HCT116 (cell line): ENCODE results near the gene QKI. TPM values are rescaled to one million over a fixed set of nuclear protein-coding genes. Genes with fewer than 3 reads are reported as not detected.

Experiments used
- ATAC-seq: fragments of 200-7000 bp; cut with Tn5 transposase; 2 replicates; pipeline ENCODE4 v1.9.1; 2020; ENCODE audit warnings: mild to moderate bottlenecking, moderate library complexity
- BruUV-seq: library from RNA; stranded (reverse); fragments of 400-500 nt; replicated peaks from 2 replicates; lab custom pipeline; 2021; lab: Mats Ljungman, UMichigan
- CTCF ChIA-PET: fragments of 300-600 bp; sonication (Branson Sonifier 250); formaldehyde crosslinking; loops from one replicate; lab custom pipeline; 2021; ENCODE audit warnings: antibody characterized with exemption; lab: Charles Lee
- POLR2A ChIA-PET: fragments of 300-600, 350-600 bp; sonication (Branson Sonifier 250); formaldehyde crosslinking; loops from one replicate; lab custom pipeline; 2021; ENCODE audit warnings: antibody characterized with exemption; lab: Charles Lee
- RAD21 ChIA-PET, 2 experiments: fragments of 300-600 bp; sonication (Branson Sonifier 250); formaldehyde crosslinking; loops; one replicate each; lab custom pipeline; 2023; ENCODE audit warnings: low total read pairs in 2 of 2; ENCODE audit not compliant: uncharacterized antibody in 2 of 2, unreplicated experiment in 2 of 2, low non-redundant PET in 1 of 2; lab: Charles Lee
- DNase-seq: peaks from one replicate; pipeline ENCODE4 v3.0.0-alpha.2; 2010; ENCODE audit warnings: low read depth, low spot score
- H2AFZ ChIP-seq: fragments of 200-600 bp; shearing (Covaris generic), sonication (generic); 2 replicates; pipeline ENCODE4 v1.6.1; 2017; ENCODE audit warnings: low read depth, mixed run types, mixed read lengths, antibody characterized with exemption, low read length; ENCODE audit not compliant: poor library complexity, severe bottlenecking
- H3K27ac ChIP-seq: 2 replicates; pipeline ENCODE4 v1.5.1; 2012; ENCODE audit warnings: low read depth, low read length
- H3K27me3 ChIP-seq: fragments of 200-600 bp; sonication (generic); 2 replicates; pipeline ENCODE4 v1.6.1; 2016; ENCODE audit warnings: mixed run types, low read length, mixed read lengths; ENCODE audit not compliant: insufficient read depth
- H3K36me3 ChIP-seq, 2 experiments: fragments of 200-500 bp in 1 of 2; fragments of 200-600 bp in 1 of 2; sonication (Bioruptor generic) in 1 of 2; sonication (generic) in 1 of 2; 2 replicates each; pipeline versions ENCODE4 v1.5.1 to v1.6.1; 2014 to 2016; ENCODE audit warnings: low read length in 2 of 2, inconsistent platforms in 1 of 2, mixed read lengths in 1 of 2, mixed run types in 1 of 2; ENCODE audit not compliant: insufficient read depth in 2 of 2, control insufficient read depth in 1 of 2
- H3K4me1 ChIP-seq, 2 experiments: fragments of 200-600 bp in 1 of 2; sonication (generic) in 1 of 2; 2 replicates each; pipeline versions ENCODE4 v1.5.1 to v1.6.1; 2012 to 2017; ENCODE audit warnings: low read length in 2 of 2, inconsistent platforms in 1 of 2, mild to moderate bottlenecking in 1 of 2, mixed read lengths in 1 of 2, mixed run types in 1 of 2, moderate library complexity in 1 of 2; ENCODE audit not compliant: insufficient read depth in 2 of 2, control insufficient read depth in 1 of 2
- H3K4me2 ChIP-seq: fragments of 200-600 bp; sonication (generic); 2 replicates; pipeline ENCODE4 v1.6.1; 2017; ENCODE audit warnings: mixed run types, low read length, mixed read lengths
- H3K4me3 ChIP-seq, 2 experiments: fragments of 200-600 bp in 1 of 2; sonication (generic) in 1 of 2; replicated peaks in 1 of 2; 2 replicates each; pipeline ENCODE4 v1.5.1; 2011 to 2016; ENCODE audit warnings: low read length in 2 of 2, control low read depth in 1 of 2, low read depth in 1 of 2, mild to moderate bottlenecking in 1 of 2, mixed read lengths in 1 of 2, mixed run types in 1 of 2
- H3K79me2 ChIP-seq: fragments of 200-600 bp; sonication (generic); 2 replicates; pipeline ENCODE4 v1.6.1; 2017; ENCODE audit warnings: mild to moderate bottlenecking, mixed run types, low read length, moderate library complexity, mixed read lengths; ENCODE audit not compliant: insufficient read depth
- H3K9ac ChIP-seq: fragments of 200-600 bp; sonication (generic); 2 replicates; pipeline ENCODE4 v1.6.1; 2016; ENCODE audit warnings: low read length, mixed read lengths
- H3K9me2 ChIP-seq: fragments of 200-600 bp; sonication (generic), shearing (Covaris generic); 2 replicates; pipeline ENCODE4 v1.6.1; 2017; ENCODE audit warnings: mixed run types, mild to moderate bottlenecking, moderate library complexity; ENCODE audit not compliant: insufficient read depth
- H3K9me3 ChIP-seq, 2 experiments: fragments of 200-500 bp in 1 of 2; fragments of 200-600 bp in 1 of 2; sonication (Bioruptor generic) in 1 of 2; sonication (generic) in 1 of 2; 2 replicates each; pipeline ENCODE4 v1.6.1; 2014 to 2017; ENCODE audit warnings: low read length in 2 of 2, mixed read lengths in 2 of 2, inconsistent platforms in 1 of 2, low read depth in 1 of 2, mild to moderate bottlenecking in 1 of 2, mixed run types in 1 of 2, moderate library complexity in 1 of 2; ENCODE audit not compliant: control insufficient read depth in 1 of 2, insufficient read depth in 1 of 2
- H4K20me1 ChIP-seq: fragments of 200-600 bp; sonication (generic), shearing (Covaris generic); 2 replicates; pipeline ENCODE4 v1.6.1; 2017; ENCODE audit warnings: mixed run types, mild to moderate bottlenecking, moderate library complexity; ENCODE audit not compliant: insufficient read depth
- EGR1 ChIP-seq: IDR thresholded peaks from 2 replicates; pipeline ENCODE4 v1.6.1; 2012; ENCODE audit warnings: low read depth
- ELF1 ChIP-seq: IDR thresholded peaks from 2 replicates; pipeline ENCODE4 v1.6.1; 2012; ENCODE audit warnings: low read depth, borderline replicate concordance
- EZH2phosphoT487 ChIP-seq: fragments of 200-600 bp; IDR thresholded peaks from 2 replicates; pipeline ENCODE4 v1.6.1; 2018; ENCODE audit warnings: antibody characterized with exemption, borderline replicate concordance
- FOSL1 ChIP-seq: IDR thresholded peaks from 2 replicates; pipeline ENCODE4 v1.6.1; 2012; ENCODE audit warnings: low read depth
- JUND ChIP-seq: IDR thresholded peaks from 2 replicates; pipeline ENCODE4 v1.6.1; 2012
- MAX ChIP-seq: IDR thresholded peaks from 2 replicates; pipeline ENCODE4 v1.6.1; 2012
- POLR2A ChIP-seq: IDR thresholded peaks from 2 replicates; pipeline ENCODE4 v1.7.0; 2011; ENCODE audit warnings: borderline replicate concordance; ENCODE audit not compliant: insufficient read depth, insufficient read length; ENCODE audit errors: extremely low read depth
- TCF7L2 ChIP-seq: IDR thresholded peaks from 2 replicates; pipeline ENCODE4 v1.7.0; 2011; ENCODE audit warnings: borderline replicate concordance, inconsistent platforms; ENCODE audit not compliant: insufficient read depth, insufficient read length; ENCODE audit errors: extremely low read depth
- ZBTB33 ChIP-seq: IDR thresholded peaks from 2 replicates; pipeline ENCODE4 v1.6.1; 2011; ENCODE audit warnings: mild to moderate bottlenecking, low read length, moderate library complexity; ENCODE audit not compliant: insufficient replicate concordance; ENCODE audit errors: extremely low read depth
- ZNF274 ChIP-seq: fragments of 200-500 bp; sonication (Bioruptor generic); IDR thresholded peaks from 2 replicates; pipeline ENCODE4 v1.6.1; 2014; ENCODE audit warnings: mild to moderate bottlenecking, low read depth, low read length, inconsistent platforms
- intact Hi-C: fragments of 100-400 bp; cut with micrococcal nuclease; formaldehyde crosslinking; loops from 2 replicates; pipeline ENCODE4 v1.10.0; 2022
- total RNA-seq: library from RNA; stranded (reverse); gene quantifications from one replicate; pipeline ENCODE4 v1.2.1, GENCODE V29; 2021; ENCODE audit not compliant: unreplicated experiment

Gene QKI
- total RNA-seq, 1 experiment from 2014 or later = 35.3 TPM

GRCh38 chr6:163401039-163401885 lies 13.3 kb upstream of the QKI start:
- H3K9ac ChIP-seq = no peak overlapping the region
- H3K36me3 ChIP-seq = no peaks in the 10 kb centered on the region
- DNase-seq (no peak), ATAC-seq (no peak)
- H3K4me2 ChIP-seq = no peak overlapping the region
- RAD21 ChIA-PET = no interaction called here
- BruUV-seq = no TSS peak
- intact Hi-C loops = no loop called here
- H4K20me1 ChIP-seq = no peaks in the 10 kb centered on the region
- H3K9me2 ChIP-seq = no peaks in the 10 kb centered on the region
- no peaks in the 10 kb centered on the region for H3K4me1 ChIP-seq
- no peaks in the 10 kb centered on the region for H3K79me2 ChIP-seq
- no peak overlapping the region for H2AFZ ChIP-seq
- TF ChIP-seq ZBTB33 (no peak), MAX (no peak), ELF1 (no peak), TCF7L2 (no peak), POLR2A (no peak), ZNF274 (no peak), JUND (no peak), EZH2phosphoT487 (no peak), FOSL1 (no peak), EGR1 (no peak)
- no peaks in the 10 kb centered on the region for H3K9me3 ChIP-seq
- POLR2A ChIA-PET = no interaction called here
- H3K27ac ChIP-seq = no peak overlapping the region
- no peaks in the 10 kb centered on the region for H3K27me3 ChIP-seq
- no peak overlapping the region for H3K4me3 ChIP-seq
- CTCF ChIA-PET = no interaction called here
